ENCODE data around the gene DSCAM. TPM values are rescaled to one million over a fixed set of nuclear protein-coding genes. Genes with fewer than 3 reads are reported as not detected.

Gene DSCAM
- total RNA-seq, 3 donors from 2014 or later (not counting 1 experiment from before 2014, with no cell fraction given): not detected

GRCh38 chr21:40516335-40516734 lies 330.6 kb downstream of the DSCAM start:
- no peaks in the 10 kb centered on the region for H3K36me3 Mint-ChIP-seq
- no peak overlapping the region for H3K4me3 Mint-ChIP-seq
- DNase-seq (no peak), ATAC-seq (no peak)
- peaks cover 3 to 11% of the 10 kb centered on the region in 2 donors for H3K9me3 Mint-ChIP-seq
- H3K36me3 ChIP-seq (ENCODE audit: control insufficient read depth, insufficient read depth, low read length): no peaks in the 10 kb centered on the region
- no peak overlapping the region for H3K27ac Mint-ChIP-seq
- no peaks in the 10 kb centered on the region for H3K27me3 ChIP-seq (ENCODE audit: control insufficient read depth, insufficient read depth, low read length)
- intact Hi-C loops (cut with micrococcal nuclease): no loop called here
- no peak overlapping the region for H3K27ac ChIP-seq (ENCODE audit: low read length)
- no peaks in the 10 kb centered on the region for H3K4me1 ChIP-seq (ENCODE audit: control insufficient read depth, insufficient read depth, low read length)
- TF ChIP-seq CTCF (IDR thresholded peaks at IDR 0.05): no peak
- no peaks in the 10 kb centered on the region for H3K4me1 Mint-ChIP-seq
- H3K27me3 Mint-ChIP-seq (ENCODE audit: low read depth in 2 of 2): no peaks in the 10 kb centered on the region
- WGBS (ENCODE audit: insufficient coverage): 19% methylated on average over 8 of the region's 8 CpGs
- H3K9me3 ChIP-seq (ENCODE audit: control insufficient read depth, insufficient read depth, low read length): no peaks in the 10 kb centered on the region
- no peak overlapping the region for H3K4me3 ChIP-seq (ENCODE audit: low read length)

- no peaks in the 10 kb centered on the region for H3K9me3 ChIP-seq (ENCODE audit: control insufficient read depth, insufficient read depth, low read length)
- no peak for DNase-seq
- no peak overlapping the region for H3K27ac Mint-ChIP-seq
- WGBS (ENCODE audit: insufficient coverage): 85% methylated on average over 9 of the region's 11 CpGs
- no peak overlapping the region for H3K27ac ChIP-seq (ENCODE audit: low read length)
- H3K4me3 Mint-ChIP-seq: no peak overlapping the region
- no peak for ATAC-seq
- H3K27me3 Mint-ChIP-seq (ENCODE audit: low read depth in 2 of 2): no peaks in the 10 kb centered on the region
- no peak for TF ChIP-seq CTCF (IDR thresholded peaks at IDR 0.05)
- no peaks in the 10 kb centered on the region for H3K27me3 ChIP-seq (ENCODE audit: control insufficient read depth, insufficient read depth, low read length)
- H3K4me1 ChIP-seq (ENCODE audit: control insufficient read depth, insufficient read depth, low read length): no peaks in the 10 kb centered on the region
- no peaks in the 10 kb centered on the region for H3K4me1 Mint-ChIP-seq
- intact Hi-C loops (cut with micrococcal nuclease): no loop called here
- no peak overlapping the region for H3K4me3 ChIP-seq (ENCODE audit: low read length)
- H3K36me3 ChIP-seq (ENCODE audit: control insufficient read depth, insufficient read depth, low read length): no peaks in the 10 kb centered on the region
- H3K36me3 Mint-ChIP-seq: no peaks in the 10 kb centered on the region
- peaks cover 3 to 8% of the 10 kb centered on the region in 2 donors for H3K9me3 Mint-ChIP-seq
Measured at GRCh38 chr21:40512590-40512989, 334.4 kb downstream of the DSCAM start.

- H3K36me3 Mint-ChIP-seq: no peaks in the 10 kb centered on the region
- Histone ChIP-seq H3K9me3 (ENCODE audit: control insufficient read depth, insufficient read depth, low read length) (no peaks in the 10 kb centered on the region), H3K4me1 (ENCODE audit: control insufficient read depth, insufficient read depth, low read length) (no peaks in the 10 kb centered on the region), H3K27me3 (ENCODE audit: control insufficient read depth, insufficient read depth, low read length) (no peaks in the 10 kb centered on the region), H3K4me3 (ENCODE audit: low read length) (no peak overlapping the region), H3K36me3 (ENCODE audit: control insufficient read depth, insufficient read depth, low read length) (no peaks in the 10 kb centered on the region), H3K27ac (ENCODE audit: low read length) (no peak overlapping the region)
- intact Hi-C loops (cut with micrococcal nuclease): no loop called here
- no peak overlapping the region for H3K4me3 Mint-ChIP-seq
- no peak for ATAC-seq
- no peaks in the 10 kb centered on the region for H3K27me3 Mint-ChIP-seq (ENCODE audit: low read depth in 2 of 2)
- no peak for DNase-seq
- no peak overlapping the region for H3K27ac Mint-ChIP-seq
- no peaks in the 10 kb centered on the region for H3K4me1 Mint-ChIP-seq
- H3K9me3 Mint-ChIP-seq: peaks cover 3 to 10% of the 10 kb centered on the region in 2 donors
- WGBS (ENCODE audit: insufficient coverage): 88% methylated on average over 1 of the region's 2 CpGs
- no peak for TF ChIP-seq CTCF (IDR thresholded peaks at IDR 0.05)
Measured at GRCh38 chr21:40507978-40508377, 339.0 kb downstream of the DSCAM start.

- no peaks in the 10 kb centered on the region for H3K9me3 ChIP-seq (ENCODE audit: control insufficient read depth, insufficient read depth, low read length)
- H3K27ac ChIP-seq (ENCODE audit: low read length): no peak overlapping the region
- DNase-seq: no peak
- intact Hi-C loops (cut with micrococcal nuclease): no loop called here
- H3K27me3 ChIP-seq (ENCODE audit: control insufficient read depth, insufficient read depth, low read length): no peaks in the 10 kb centered on the region
- no peaks in the 10 kb centered on the region for H3K4me1 Mint-ChIP-seq
- H3K36me3 Mint-ChIP-seq: no peaks in the 10 kb centered on the region
- no peaks in the 10 kb centered on the region for H3K36me3 ChIP-seq (ENCODE audit: control insufficient read depth, insufficient read depth, low read length)
- H3K27ac Mint-ChIP-seq: no peak overlapping the region
- no peaks in the 10 kb centered on the region for H3K27me3 Mint-ChIP-seq (ENCODE audit: low read depth in 2 of 2)
- no peaks in the 10 kb centered on the region for H3K4me1 ChIP-seq (ENCODE audit: control insufficient read depth, insufficient read depth, low read length)
- ATAC-seq: no peak
- WGBS (ENCODE audit: insufficient coverage): 85% methylated on average over 4 of the region's 5 CpGs
- TF ChIP-seq CTCF (IDR thresholded peaks at IDR 0.05): no peak
- no peak overlapping the region for H3K4me3 ChIP-seq (ENCODE audit: low read length)
- H3K9me3 Mint-ChIP-seq: peaks cover 3 to 7% of the 10 kb centered on the region in 2 donors
- no peak overlapping the region for H3K4me3 Mint-ChIP-seq
Measured at GRCh38 chr21:40505681-40506080, 341.3 kb downstream of the DSCAM start.

Data from natural killer cell (primary cell).